Progenitor cell of endocrine pancreas (in vitro differentiated cells): Measurements from ENCODE around the gene MS4A10. TPM values are rescaled to one million over a fixed set of nuclear protein-coding genes. Genes with fewer than 3 reads are reported as not detected.

Experiments used
- DNase-seq: peaks from one replicate; pipeline ENCODE4 v3.0.0; 2021; ENCODE audit warnings: low spot score; ENCODE audit not compliant: unreplicated experiment
- H3K27ac Mint-ChIP-seq: 2 replicates; pipeline ENCODE4 v1.8.0; 2021; ENCODE audit warnings: mild to moderate bottlenecking, moderate library complexity, mixed read lengths
- H3K27me3 Mint-ChIP-seq: 2 replicates; pipeline ENCODE4 v1.8.0; 2021; ENCODE audit warnings: mixed read lengths
- H3K36me3 Mint-ChIP-seq: 2 replicates; pipeline ENCODE4 v1.8.0; 2022; ENCODE audit warnings: mixed read lengths; ENCODE audit not compliant: insufficient read depth
- H3K4me1 Mint-ChIP-seq: 2 replicates; pipeline ENCODE4 v1.8.0; 2021; ENCODE audit warnings: low read depth, mixed read lengths
- H3K4me3 Mint-ChIP-seq: 2 replicates; pipeline ENCODE4 v1.8.0; 2021; ENCODE audit warnings: low read depth, mild to moderate bottlenecking, moderate library complexity, mixed read lengths
- H3K9me3 Mint-ChIP-seq: 2 replicates; pipeline ENCODE4 v1.8.0; 2021; ENCODE audit warnings: low read depth, mixed read lengths
- CTCF ChIP-seq: fragments of 200-600 bp; sonication (generic); IDR thresholded peaks from one replicate; pipeline ENCODE4 v1.5.0; 2021; ENCODE audit warnings: antibody characterized with exemption, mild to moderate bottlenecking; ENCODE audit not compliant: unreplicated experiment
- total RNA-seq: library from RNA; stranded (reverse); gene quantifications from 2 replicates; pipeline ENCODE4 v1.2.1, GENCODE V29; 2021

Gene MS4A10
- total RNA-seq, 1 donor from 2014 or later: not detected

- Mint-ChIP-seq H3K4me1 (no peaks in the 10 kb centered on the region), H3K27ac (no peak overlapping the region), H3K27me3 (peaks cover 23% of the 10 kb centered on the region), H3K36me3 (no peaks in the 10 kb centered on the region), H3K4me3 (no peak overlapping the region), H3K9me3 (peaks cover 7% of the 10 kb centered on the region)
- DNase-seq: no peak
- TF ChIP-seq CTCF: no peak
These were observed 7.4 kb downstream of the MS4A10 start for GRCh38 chr11:60792521-60792920.

DNA sequence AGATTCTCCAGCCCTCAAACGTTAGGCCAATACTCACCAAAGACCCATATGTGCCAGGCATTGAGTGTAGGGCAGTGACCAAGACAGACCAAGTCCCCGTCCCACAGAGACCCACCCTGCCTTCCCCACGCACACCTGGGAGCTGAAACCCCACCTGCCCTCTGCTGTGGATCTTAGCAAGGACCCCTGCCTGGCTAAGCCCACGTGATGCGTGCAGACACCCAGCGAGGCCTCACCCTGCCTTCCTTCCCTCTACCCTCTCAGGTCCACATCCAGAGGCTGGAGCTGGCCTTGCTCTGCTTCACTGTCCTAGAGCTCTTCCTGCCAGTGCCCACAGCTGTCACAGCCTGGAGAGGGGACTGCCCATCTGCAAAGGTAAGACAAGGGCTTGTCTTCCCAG, 10.2 kb downstream of the MS4A10 start:
- no peaks in the 10 kb centered on the region for H3K4me1 Mint-ChIP-seq
- peaks cover 7% of the 10 kb centered on the region for H3K9me3 Mint-ChIP-seq
- H3K27ac Mint-ChIP-seq: no peak overlapping the region
- H3K36me3 Mint-ChIP-seq: no peaks in the 10 kb centered on the region
- DNase-seq: no peak
- no peak overlapping the region for H3K4me3 Mint-ChIP-seq
- TF ChIP-seq CTCF: no peak
- peaks cover 37% of the 10 kb centered on the region for H3K27me3 Mint-ChIP-seq

DNA sequence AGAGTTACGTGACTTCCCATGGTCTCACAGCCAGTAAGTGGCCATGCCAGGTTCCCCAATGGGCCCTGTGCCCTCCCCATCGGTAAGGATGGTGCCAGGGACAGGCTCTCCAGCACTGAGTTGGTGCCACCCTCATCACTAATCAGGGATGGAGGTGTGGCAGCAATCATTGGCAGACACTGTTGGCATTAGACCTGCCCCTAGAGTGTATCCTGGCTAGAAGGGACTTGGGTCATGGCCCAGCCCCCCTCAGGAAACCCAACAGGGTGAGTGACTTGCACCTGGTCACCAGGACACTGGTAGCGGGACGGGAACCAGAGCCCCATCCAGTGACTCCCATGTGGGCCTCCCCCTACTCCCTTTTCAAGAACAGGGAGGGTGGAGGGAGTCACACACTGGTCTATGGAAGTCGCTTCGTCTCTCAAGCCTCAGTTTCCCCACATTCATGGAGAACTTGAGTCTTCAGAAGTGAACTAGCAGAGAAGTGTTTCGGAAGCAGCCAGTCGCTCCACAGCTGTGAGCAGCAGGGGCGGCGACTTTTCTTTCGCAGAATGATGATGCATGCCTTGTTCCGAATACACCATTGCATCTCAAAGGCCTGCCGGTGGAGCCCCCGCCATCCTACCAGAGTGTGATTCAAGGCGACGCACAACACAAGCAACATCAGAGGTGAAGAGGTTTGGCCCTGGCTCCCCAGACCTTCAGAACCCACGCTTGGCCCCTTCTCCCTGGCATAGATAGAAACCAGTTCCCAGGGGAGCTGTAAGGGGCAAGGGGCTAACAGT, 12.9 kb downstream of the MS4A10 start:
- H3K9me3 Mint-ChIP-seq: no peaks in the 10 kb centered on the region
- TF ChIP-seq CTCF: no peak
- no peaks in the 10 kb centered on the region for H3K4me1 Mint-ChIP-seq
- H3K27me3 Mint-ChIP-seq: peaks cover 38% of the 10 kb centered on the region
- no peaks in the 10 kb centered on the region for H3K36me3 Mint-ChIP-seq
- H3K4me3 Mint-ChIP-seq: no peak overlapping the region
- no peak overlapping the region for H3K27ac Mint-ChIP-seq
- DNase-seq: no peak

GRCh38 chr11:60798631-60799030, 13.5 kb downstream of the MS4A10 start:
- no peak for DNase-seq
- peaks cover 35% of the 10 kb centered on the region for H3K27me3 Mint-ChIP-seq
- no peak overlapping the region for H3K27ac Mint-ChIP-seq
- H3K4me3 Mint-ChIP-seq: no peak overlapping the region
- no peaks in the 10 kb centered on the region for H3K36me3 Mint-ChIP-seq
- no peak for TF ChIP-seq CTCF
- H3K9me3 Mint-ChIP-seq: no peaks in the 10 kb centered on the region
- no peaks in the 10 kb centered on the region for H3K4me1 Mint-ChIP-seq

DNA sequence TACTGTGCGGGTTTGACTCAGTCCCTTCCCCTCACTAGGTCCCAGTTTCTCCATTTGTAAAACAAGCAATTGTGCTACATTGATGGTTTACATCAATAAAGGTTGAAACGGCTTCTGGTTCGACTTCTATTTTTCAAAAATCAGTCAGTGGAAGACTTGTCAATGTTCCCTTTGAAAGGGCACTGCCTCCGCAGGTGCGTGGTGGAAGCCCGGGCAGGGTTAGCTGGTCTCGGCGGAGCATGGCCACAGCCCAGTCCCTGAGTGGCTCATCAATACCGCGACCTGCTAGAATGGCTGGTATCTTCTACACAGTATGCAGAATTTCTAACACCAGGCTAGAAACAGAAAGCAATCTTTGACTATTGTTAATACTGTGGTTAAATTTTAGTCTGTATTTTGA, 16.1 kb downstream of the MS4A10 start:
- H3K4me1 Mint-ChIP-seq: no peaks in the 10 kb centered on the region
- no peaks in the 10 kb centered on the region for H3K9me3 Mint-ChIP-seq
- TF ChIP-seq CTCF: no peak
- H3K27ac Mint-ChIP-seq: no peak overlapping the region
- DNase-seq: no peak
- no peaks in the 10 kb centered on the region for H3K36me3 Mint-ChIP-seq
- no peak overlapping the region for H3K4me3 Mint-ChIP-seq
- H3K27me3 Mint-ChIP-seq: peaks cover 35% of the 10 kb centered on the region
